Activated B cell treated with CpG ODN at 0.5 μM for 24 hours (primary cell): ENCODE results near the gene NUDCD3. TPM values are rescaled to one million over a fixed set of nuclear protein-coding genes. Genes with fewer than 3 reads are reported as not detected.
"Not testable (repeated sequence)": the region's sequence is repeated elsewhere in the genome, so short reads cannot be mapped to it uniquely, and the experiment has no call there.

Experiments
- ATAC-seq: fragments of 200-7000 bp; cut with Tn5 transposase; one replicate; pipeline ENCODE4 v1.10.0; 2021; ENCODE audit warnings: low read depth, mild to moderate bottlenecking, moderate library complexity
- CTCF ChIA-PET: fragments of 350-600 bp; sonication (Branson Sonifier 250); formaldehyde crosslinking; loops from one replicate; lab custom pipeline; 2021; ENCODE audit warnings: antibody characterized with exemption; lab: Charles Lee
- POLR2A ChIA-PET: fragments of 350-600 bp; sonication (Branson Sonifier 250); formaldehyde crosslinking; loops from one replicate; lab custom pipeline; 2021; ENCODE audit warnings: antibody characterized with exemption; lab: Charles Lee
- DNase-seq: peaks from one replicate; pipeline ENCODE4 v3.0.0; 2022
- H3K27ac Mint-ChIP-seq: one replicate; pipeline ENCODE4 v1.8.0; 2020; ENCODE audit warnings: mixed read lengths
- H3K27me3 Mint-ChIP-seq: one replicate; pipeline ENCODE4 v1.8.0; 2021; ENCODE audit warnings: mixed read lengths
- H3K36me3 Mint-ChIP-seq: one replicate; pipeline ENCODE4 v1.8.0; 2021; ENCODE audit warnings: low read depth, mixed read lengths
- H3K4me1 Mint-ChIP-seq: one replicate; pipeline ENCODE4 v1.8.0; 2021; ENCODE audit warnings: mixed read lengths
- H3K4me3 Mint-ChIP-seq: one replicate; pipeline ENCODE4 v1.8.0; 2020; ENCODE audit warnings: mild to moderate bottlenecking, mixed read lengths
- H3K9me3 Mint-ChIP-seq: one replicate; pipeline ENCODE4 v1.8.0; 2020; ENCODE audit warnings: mixed read lengths
- CTCF ChIP-seq: fragments of 200-600 bp; IDR thresholded peaks from one replicate; pipeline ENCODE4 v1.8.0; 2022; ENCODE audit warnings: antibody characterized with exemption, mild to moderate bottlenecking
- intact Hi-C: fragments of 100-400 bp; cut with micrococcal nuclease; formaldehyde crosslinking; loops from one replicate; pipeline ENCODE4 v1.15.1; 2024
- total RNA-seq: library from RNA; stranded (reverse); gene quantifications from 2 replicates; pipeline ENCODE4 v1.2.3, GENCODE V29; 2022

Gene NUDCD3
- total RNA-seq, 1 donor from 2014 or later = 85.1 TPM

GRCh38 chr7:44515590-44516268, 25.3 kb upstream of the NUDCD3 start:
- intact Hi-C loops = no loop called here
- ATAC-seq = no peak
- Mint-ChIP-seq H3K9me3 (no peaks in the 10 kb centered on the region), H3K27ac (no peak overlapping the region), H3K4me3 (no peak overlapping the region), H3K27me3 (peaks cover 4% of the 10 kb centered on the region), H3K36me3 (no peaks in the 10 kb centered on the region), H3K4me1 (no peaks in the 10 kb centered on the region)
- TF ChIP-seq CTCF = no peak
- POLR2A ChIA-PET = no interaction called here
- no peak for DNase-seq
- CTCF ChIA-PET = no interaction called here

DNA sequence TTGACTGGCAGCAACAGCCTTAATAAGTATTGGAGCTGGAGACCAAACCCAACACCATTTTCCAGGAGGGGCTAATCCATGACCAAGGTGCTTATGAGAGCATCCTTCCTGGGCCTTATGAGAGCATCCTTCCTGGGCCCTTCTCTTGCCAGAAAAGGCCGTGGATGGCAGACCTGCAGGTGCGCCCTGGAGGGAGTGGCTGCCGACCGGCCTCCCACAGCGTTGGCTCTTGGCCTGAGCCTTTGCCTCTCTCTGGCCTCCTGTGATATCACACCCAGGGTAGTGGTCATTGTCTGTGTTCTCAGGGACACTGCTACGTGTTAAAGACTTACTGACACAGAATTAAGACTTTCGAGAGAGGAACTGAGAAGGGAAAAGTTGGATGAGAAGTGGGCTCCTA, 22.3 kb upstream of the NUDCD3 start:
- Mint-ChIP-seq H3K27ac (no peak overlapping the region), H3K4me1 (no peaks in the 10 kb centered on the region), H3K27me3 (peaks cover 2% of the 10 kb centered on the region), H3K4me3 (no peak overlapping the region), H3K36me3 (no peaks in the 10 kb centered on the region), H3K9me3 (no peaks in the 10 kb centered on the region)
- no peak for DNase-seq
- no peak for TF ChIP-seq CTCF
- ChIA-PET CTCF (no interaction called here), POLR2A (no interaction called here)
- intact Hi-C loops = no loop called here
- ATAC-seq = no peak

DNA sequence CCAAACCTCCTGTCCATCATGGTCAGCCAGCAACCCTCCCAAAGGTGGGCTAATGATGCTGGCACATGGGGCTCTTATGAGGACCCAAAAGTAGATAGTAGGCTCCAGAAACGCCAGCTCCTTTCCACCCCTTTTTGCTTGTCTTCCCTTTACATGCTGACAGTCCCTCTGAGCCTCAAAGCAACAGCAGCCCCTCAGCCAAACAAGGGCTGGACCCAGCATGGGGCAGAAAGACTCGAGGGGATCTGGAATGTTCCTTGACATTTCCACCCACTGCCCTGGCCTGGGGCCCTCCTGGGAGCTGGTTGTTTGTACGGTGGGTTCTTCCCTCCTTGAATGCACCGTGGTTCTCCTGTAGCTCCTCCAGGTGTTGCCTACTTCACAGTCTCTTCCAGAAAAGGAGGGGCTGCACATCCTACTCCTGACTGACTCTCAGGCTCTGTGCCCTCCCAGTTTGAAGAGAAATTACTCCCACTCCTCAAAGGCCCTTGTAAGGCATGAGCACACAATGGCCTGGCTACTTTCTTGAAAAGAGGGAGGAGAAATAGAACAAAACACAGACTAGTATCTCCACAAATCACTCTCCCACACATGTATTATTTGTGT, 21.5 kb upstream of the NUDCD3 start:
- DNase-seq (no peak), ATAC-seq (no peak)
- no peak for TF ChIP-seq CTCF
- intact Hi-C loops = no loop called here
- Mint-ChIP-seq H3K9me3 (peaks cover under 1% of the 10 kb centered on the region), H3K4me1 (no peaks in the 10 kb centered on the region), H3K27ac (no peak overlapping the region), H3K36me3 (no peaks in the 10 kb centered on the region), H3K27me3 (peaks cover 2% of the 10 kb centered on the region), H3K4me3 (no peak overlapping the region)
- ChIA-PET CTCF (no interaction called here), POLR2A (no interaction called here)

DNA sequence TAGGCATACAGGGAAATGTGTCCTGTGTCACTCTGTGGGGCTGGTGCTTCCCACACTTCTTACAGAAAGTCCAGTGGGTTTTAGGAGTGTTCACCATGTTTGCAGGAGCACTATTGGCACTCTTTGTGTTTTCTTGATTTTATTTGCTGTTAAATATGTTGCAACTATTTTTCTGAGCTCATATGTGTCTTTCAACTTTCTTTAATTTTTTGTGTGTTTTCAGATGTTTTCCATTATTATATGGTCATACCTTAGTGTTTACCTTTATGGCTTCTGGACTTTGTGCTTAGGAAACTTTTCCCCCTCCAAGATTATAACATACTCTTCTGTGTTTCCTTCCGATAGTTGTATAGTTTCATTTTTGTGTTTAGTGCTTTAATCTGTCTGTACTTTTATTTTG, 20.8 kb upstream of the NUDCD3 start:
- DNase-seq (no peak), ATAC-seq (no peak)
- Mint-ChIP-seq H3K27ac (no peak overlapping the region), H3K4me3 (no peak overlapping the region), H3K4me1 (no peaks in the 10 kb centered on the region), H3K9me3 (peaks cover 4% of the 10 kb centered on the region), H3K27me3 (peaks cover 2% of the 10 kb centered on the region), H3K36me3 (no peaks in the 10 kb centered on the region)
- TF ChIP-seq CTCF = no peak
- intact Hi-C loops = no loop called here
- ChIA-PET POLR2A (interaction anchor here (0.6 kb wide), 1 partner anchor 9 kb away, joined by 3 read pairs; no protein-coding TSS in a partner anchor), CTCF (no interaction called here)

DNA sequence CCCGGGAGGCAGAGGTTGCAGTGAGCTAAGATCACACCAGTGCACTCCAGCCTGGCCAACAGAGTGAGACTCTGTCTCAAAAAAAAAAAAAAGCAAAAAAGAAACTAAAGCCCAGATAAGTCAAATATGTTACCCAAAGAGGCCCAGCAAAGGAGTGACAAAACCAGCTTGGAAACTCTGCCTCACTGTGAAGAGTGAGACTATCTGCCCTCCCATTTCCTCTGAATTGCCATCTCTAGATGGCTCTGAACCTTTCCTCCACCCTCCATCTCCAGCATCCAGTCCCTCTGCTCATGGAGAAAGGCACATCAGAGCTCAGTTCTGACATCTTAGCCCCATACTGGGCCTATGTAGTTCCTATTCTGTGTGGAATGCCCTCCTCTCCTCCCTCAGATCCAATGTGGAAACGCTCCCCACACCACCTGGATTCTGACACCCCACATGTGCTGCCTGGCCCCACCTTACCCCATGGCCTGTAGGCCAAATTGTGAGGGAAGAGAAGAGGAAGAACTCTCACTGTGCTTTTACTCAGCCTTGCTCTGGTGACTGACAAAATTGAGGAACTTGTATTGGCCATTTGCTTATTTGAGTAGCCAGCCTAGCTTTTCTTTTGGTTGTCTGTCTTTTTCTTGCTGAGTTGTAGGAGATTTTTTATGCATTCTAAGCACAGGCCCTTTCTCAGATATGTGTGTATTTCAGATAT, 18.0 kb upstream of the NUDCD3 start:
- no peak for DNase-seq
- CTCF ChIA-PET = no interaction called here
- POLR2A ChIA-PET = interaction anchor here (0.6 kb wide), 1 partner anchor 329 kb away, joined by 3 read pairs; no protein-coding TSS in a partner anchor
- TF ChIP-seq CTCF = no peak
- Mint-ChIP-seq H3K36me3 (no peaks in the 10 kb centered on the region), H3K4me1 (peaks cover 2% of the 10 kb centered on the region), H3K4me3 (no peak overlapping the region), H3K27me3 (peaks cover 2% of the 10 kb centered on the region), H3K9me3 (peaks cover 11% of the 10 kb centered on the region), H3K27ac (no peak overlapping the region)
- ATAC-seq = no peak
- intact Hi-C loops = no loop called here

GRCh38 chr7:44506592-44507288, 16.3 kb upstream of the NUDCD3 start:
- H3K4me3 Mint-ChIP-seq, POLR2A ChIA-PET, intact Hi-C loops, H3K27me3 Mint-ChIP-seq, CTCF ChIA-PET, H3K27ac Mint-ChIP-seq, H3K4me1 Mint-ChIP-seq, DNase-seq, H3K36me3 Mint-ChIP-seq, ATAC-seq: not testable (repeated sequence)
- peaks cover 11% of the 10 kb centered on the region for H3K9me3 Mint-ChIP-seq
